A673 (cell line): ENCODE results near the gene CCDC116. TPM values are rescaled to one million over a fixed set of nuclear protein-coding genes. Genes with fewer than 3 reads are reported as not detected.

ENCODE experiments used
- BruUV-seq: library from RNA; stranded (reverse); fragments of 400-500 nt; replicated peaks from 2 replicates; lab custom pipeline; 2021; lab: Mats Ljungman, UMichigan
- CTCF ChIA-PET: fragments of 300-600 bp; sonication (Branson Sonifier 250); formaldehyde crosslinking; loops from one replicate; lab custom pipeline; 2022; ENCODE audit warnings: antibody characterized with exemption; lab: Charles Lee
- POLR2A ChIA-PET: fragments of 300-600 bp; sonication (Branson Sonifier 250); formaldehyde crosslinking; loops from one replicate; lab custom pipeline; 2022; ENCODE audit warnings: antibody characterized with exemption; ENCODE audit not compliant: low non-redundant PET; lab: Charles Lee
- DNase-seq: peaks from one replicate; pipeline ENCODE4 v3.0.0-alpha.2; 2015; ENCODE audit warnings: low spot score
- H3K27ac ChIP-seq: fragments of 200-600 bp; sonication (generic); 2 replicates; pipeline ENCODE4 v1.5.1; 2016; ENCODE audit warnings: mixed run types, low read depth, mild to moderate bottlenecking, mixed read lengths, antibody characterized with exemption, low read length; ENCODE audit not compliant: poor library complexity, severe bottlenecking
- H3K27me3 ChIP-seq: fragments of 200-600 bp; sonication (generic); replicated peaks from 2 replicates; pipeline ENCODE4 v1.6.1; 2017; ENCODE audit warnings: mixed run types, low read depth, mild to moderate bottlenecking, mixed read lengths, antibody characterized with exemption, low read length; ENCODE audit not compliant: insufficient read depth, poor library complexity
- H3K36me3 ChIP-seq: fragments of 200-600 bp; sonication (generic); 2 replicates; pipeline ENCODE4 v1.6.1; 2016; ENCODE audit warnings: mixed run types, mild to moderate bottlenecking, mixed read lengths, antibody characterized with exemption, low read length; ENCODE audit not compliant: insufficient read depth, poor library complexity, severe bottlenecking
- H3K4me1 ChIP-seq: fragments of 200-600 bp; sonication (generic); 2 replicates; pipeline ENCODE4 v1.6.1; 2017; ENCODE audit warnings: mixed run types, mild to moderate bottlenecking, mixed read lengths, antibody characterized with exemption, low read length; ENCODE audit not compliant: insufficient read depth, poor library complexity, severe bottlenecking
- H3K4me3 ChIP-seq: fragments of 200-600 bp; sonication (generic); 2 replicates; pipeline ENCODE4 v1.5.1; 2016; ENCODE audit warnings: low read depth, mixed run types, mild to moderate bottlenecking, mixed read lengths, low read length; ENCODE audit not compliant: poor library complexity, severe bottlenecking
- H3K9me3 ChIP-seq: fragments of 200-600 bp; sonication (generic); 2 replicates; pipeline ENCODE4 v1.6.1; 2016; ENCODE audit warnings: mixed run types, low read depth, mild to moderate bottlenecking, mixed read lengths, antibody characterized with exemption, low read length; ENCODE audit not compliant: poor library complexity, severe bottlenecking
- EZH2 ChIP-seq: fragments of 200-600 bp; sonication (generic); IDR thresholded peaks from 2 replicates; pipeline ENCODE4 v1.6.1; 2017; ENCODE audit warnings: borderline replicate concordance, low read depth, mild to moderate bottlenecking, mixed read lengths, antibody characterized with exemption, low read length; ENCODE audit not compliant: poor library complexity, severe bottlenecking
- intact Hi-C: fragments of 100-400 bp; cut with micrococcal nuclease; formaldehyde crosslinking; loops from one replicate; pipeline ENCODE4 v1.10.0; 2022; ENCODE audit not compliant: unreplicated experiment
- total RNA-seq: library from RNA; stranded (reverse); gene quantifications from 2 replicates; pipeline ENCODE4 v1.2.3, GENCODE V29; 2021
- TF ChIP-seq, protein P1 (sequence below): fragments of 300-800, 200-600 bp; sonication (generic); conservative IDR thresholded peaks from 2 replicates; pipeline ENCODE4 v1.5.1; 2017; ENCODE audit warnings: low read depth, mild to moderate bottlenecking, antibody characterized with exemption, low read length, moderate library complexity, mixed read lengths

The CCDC116 gene
- total RNA-seq, 1 experiment from 2014 or later = 1.3 TPM

DNA sequence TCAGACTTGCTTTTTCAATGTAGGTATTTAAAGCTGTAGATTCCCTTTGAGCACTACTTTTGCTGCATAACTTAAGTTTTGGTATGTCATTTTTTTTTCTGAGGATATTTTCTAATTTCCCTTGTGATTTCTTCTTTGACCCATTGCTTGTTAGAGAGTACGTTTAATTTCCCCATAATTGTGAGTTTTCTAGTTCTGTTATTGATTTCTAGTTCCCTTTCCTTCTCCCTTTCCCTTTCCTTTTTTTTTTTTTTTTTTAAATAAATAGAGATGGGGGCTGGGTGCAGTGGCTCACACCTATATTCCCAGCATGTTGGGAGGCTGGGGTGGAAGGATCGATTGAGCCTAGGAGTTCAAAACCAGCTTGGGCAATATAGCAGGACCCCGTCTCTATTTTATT lies 34.3 kb upstream of the CCDC116 start:
- no TSS peak for BruUV-seq
- POLR2A ChIA-PET = interaction anchor here (0.6 kb wide), 1 partner anchor 11 kb away, joined by 4 read pairs; no protein-coding TSS in a partner anchor
- intact Hi-C loops = no loop called here

DNA sequence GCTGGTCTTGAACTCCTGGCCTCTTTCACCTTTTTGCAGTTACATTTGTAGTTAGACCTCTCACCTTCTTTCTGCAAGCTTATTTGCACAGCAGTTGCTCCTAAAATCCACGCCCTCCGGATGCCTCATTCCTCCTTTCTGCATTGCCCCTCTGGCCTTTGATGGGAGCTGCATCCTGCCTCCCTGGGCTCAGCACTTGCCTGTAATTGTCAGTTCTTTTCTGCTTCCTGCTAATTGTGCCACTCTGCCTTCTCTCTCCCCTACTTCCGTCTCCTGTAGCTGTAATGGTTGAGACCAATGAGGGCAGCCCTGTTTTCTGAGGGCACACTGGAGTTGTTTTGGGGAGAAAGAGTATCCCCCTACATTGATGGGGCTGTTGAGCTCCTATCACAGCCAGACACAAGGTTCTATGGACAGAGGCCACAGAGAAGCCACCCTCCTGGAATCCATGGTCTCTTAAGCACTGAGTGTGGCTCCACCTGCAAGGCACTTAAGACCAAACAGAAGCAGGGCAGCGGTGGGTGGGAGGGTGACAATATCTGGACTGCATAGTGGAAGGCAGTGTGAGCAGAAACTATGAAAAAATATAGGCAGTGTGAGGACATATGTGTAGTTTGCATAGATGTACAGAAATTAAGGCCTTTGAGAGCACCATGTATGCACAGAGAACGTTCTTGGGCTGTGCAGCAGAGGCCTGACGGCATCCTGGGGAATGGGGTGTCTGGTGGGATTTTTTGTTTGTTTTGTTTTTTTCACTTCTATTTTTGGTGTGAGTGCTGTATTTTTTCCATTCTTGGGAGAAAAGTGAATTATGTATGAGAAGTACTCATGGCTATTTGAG lies 33.3 kb upstream of the CCDC116 start:
- H3K27me3 ChIP-seq = no peaks in the 10 kb centered on the region
- no peak for TF ChIP-seq EZH2
- TF ChIP-seq, protein P1, sequence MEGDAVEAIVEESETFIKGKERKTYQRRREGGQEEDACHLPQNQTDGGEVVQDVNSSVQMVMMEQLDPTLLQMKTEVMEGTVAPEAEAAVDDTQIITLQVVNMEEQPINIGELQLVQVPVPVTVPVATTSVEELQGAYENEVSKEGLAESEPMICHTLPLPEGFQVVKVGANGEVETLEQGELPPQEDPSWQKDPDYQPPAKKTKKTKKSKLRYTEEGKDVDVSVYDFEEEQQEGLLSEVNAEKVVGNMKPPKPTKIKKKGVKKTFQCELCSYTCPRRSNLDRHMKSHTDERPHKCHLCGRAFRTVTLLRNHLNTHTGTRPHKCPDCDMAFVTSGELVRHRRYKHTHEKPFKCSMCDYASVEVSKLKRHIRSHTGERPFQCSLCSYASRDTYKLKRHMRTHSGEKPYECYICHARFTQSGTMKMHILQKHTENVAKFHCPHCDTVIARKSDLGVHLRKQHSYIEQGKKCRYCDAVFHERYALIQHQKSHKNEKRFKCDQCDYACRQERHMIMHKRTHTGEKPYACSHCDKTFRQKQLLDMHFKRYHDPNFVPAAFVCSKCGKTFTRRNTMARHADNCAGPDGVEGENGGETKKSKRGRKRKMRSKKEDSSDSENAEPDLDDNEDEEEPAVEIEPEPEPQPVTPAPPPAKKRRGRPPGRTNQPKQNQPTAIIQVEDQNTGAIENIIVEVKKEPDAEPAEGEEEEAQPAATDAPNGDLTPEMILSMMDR = no peak
- H3K27ac ChIP-seq = peak overlapping the region; percentile 19
- H3K9me3 ChIP-seq = no peaks in the 10 kb centered on the region
- BruUV-seq = no TSS peak
- no peak for DNase-seq
- peaks cover 40% of the 10 kb centered on the region for H3K36me3 ChIP-seq
- POLR2A ChIA-PET = no interaction called here
- H3K4me3 ChIP-seq = no peak overlapping the region
- no peaks in the 10 kb centered on the region for H3K4me1 ChIP-seq
- intact Hi-C loops = no loop called here
- CTCF ChIA-PET = no interaction called here

More for the DNA sequence above, 34.3 kb upstream of the CCDC116 start:
- no peak for DNase-seq
- Histone ChIP-seq H3K4me3 (no peak overlapping the region), H3K36me3 (peaks cover 50% of the 10 kb centered on the region), H3K27ac (no peak overlapping the region), H3K9me3 (no peaks in the 10 kb centered on the region), H3K4me1 (no peaks in the 10 kb centered on the region), H3K27me3 (no peaks in the 10 kb centered on the region)
- CTCF ChIA-PET = no interaction called here
- TF ChIP-seq EZH2 = no peak
- TF ChIP-seq, protein P1 = no peak

DNA sequence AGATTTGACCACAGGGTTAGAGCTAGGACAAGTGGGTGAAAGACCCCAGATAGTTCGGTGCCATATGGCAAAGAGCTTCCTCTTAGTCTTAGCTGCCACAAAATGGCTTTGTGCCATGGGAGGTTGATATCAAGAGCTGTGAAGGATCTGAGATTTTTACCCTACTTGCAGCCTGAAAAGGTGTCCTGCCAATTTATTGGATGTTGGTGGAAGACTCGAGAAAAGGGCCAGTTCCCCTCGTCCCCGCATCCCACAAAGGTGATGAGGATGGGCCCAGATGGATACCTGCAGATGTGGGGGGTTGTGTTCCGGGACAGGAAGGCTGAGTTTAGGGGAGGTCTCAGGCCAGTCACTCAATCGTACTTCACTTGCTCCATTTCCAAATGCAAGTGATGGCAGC lies 30.0 kb upstream of the CCDC116 start:
- H3K27ac ChIP-seq = no peak overlapping the region
- CTCF ChIA-PET = no interaction called here
- POLR2A ChIA-PET = no interaction called here
- no peaks in the 10 kb centered on the region for H3K27me3 ChIP-seq
- intact Hi-C loops = no loop called here
- no peaks in the 10 kb centered on the region for H3K4me1 ChIP-seq
- BruUV-seq = no TSS peak
- DNase-seq = no peak
- H3K36me3 ChIP-seq = peaks cover 7% of the 10 kb centered on the region
- TF ChIP-seq, protein P1 = no peak
- no peak for TF ChIP-seq EZH2
- H3K4me3 ChIP-seq = no peak overlapping the region
- H3K9me3 ChIP-seq = no peaks in the 10 kb centered on the region
